Testis (tissue), 3 donors: ENCODE results near the gene ADCY10. TPM values are rescaled to one million over a fixed set of nuclear protein-coding genes. Genes with fewer than 3 reads are reported as not detected.

ENCODE experiments used
- DNase-seq: peaks from one replicate; pipeline ENCODE4 v3.0.0-alpha.2; 2019
- H3K27ac ChIP-seq, 2 donors: fragments of 200-600 bp; sonication (generic); one replicate each; pipeline ENCODE4 v1.5.1; 2019
- H3K27me3 ChIP-seq: fragments of 200-600 bp; sonication (generic); one replicate; pipeline ENCODE4 v1.5.1; 2019
- H3K36me3 ChIP-seq: fragments of 200-600 bp; sonication (generic); one replicate; pipeline ENCODE4 v1.5.1; 2017; ENCODE audit warnings: low read depth; ENCODE audit errors: missing control alignments
- H3K4me1 ChIP-seq: fragments of 200-600 bp; sonication (generic); one replicate; pipeline ENCODE4 v1.5.1; 2019
- H3K4me3 ChIP-seq, 2 donors: fragments of 200-600 bp; sonication (generic); one replicate each; pipeline ENCODE4 v1.5.1; 2017 to 2019
- H3K9me3 ChIP-seq: fragments of 200-600 bp; sonication (generic); one replicate; pipeline ENCODE4 v1.5.1; 2017
- CTCF ChIP-seq, 3 experiments: fragments of 450-650 bp in 2 of 3; fragments of 200-600 bp in 1 of 3; sonication (generic) in 1 of 3; IDR thresholded peaks; one replicate each; pipeline ENCODE4 v1.5.1; 2016 to 2019; ENCODE audit warnings: antibody characterized with exemption in 3 of 3, mild to moderate bottlenecking in 2 of 3, moderate library complexity in 1 of 3
- POLR2A ChIP-seq: fragments of 450-650 bp; IDR thresholded peaks from one replicate; pipeline ENCODE4 v1.6.1; 2017; ENCODE audit warnings: antibody characterized with exemption, mild to moderate bottlenecking, moderate library complexity
- WGBS, 2 donors: methylation state at CpG; one replicate each; pipeline ENCODE4 v1.1.5; 2018; 5-methylcytosine and 5-hydroxymethylcytosine counted together
- intact Hi-C: fragments of 100-400 bp; cut with DNase I; formaldehyde crosslinking; loops from one replicate; pipeline ENCODE4 v1.15.1; 2023; ENCODE audit warnings: low total_unique reads
- polyA plus RNA-seq: library from polyadenylated mRNA; stranded (reverse); fragments of 350-450 nt; fragmentation: Illumina TruSeq; extraction: RNeasy Lipid Tissue Mini Kit (QIAGEN cat#74804); gene quantifications from one replicate; pipeline ENCODE4 v1.2.3, GENCODE V29; 2014; ENCODE audit warnings: low read depth, low replicate concordance; ENCODE audit not compliant: insufficient read depth
- total RNA-seq, 2 donors: library from RNA; depleted of rRNA; stranded (reverse); fragments of >200 nt; gene quantifications; one replicate each; pipeline ENCODE4 v1.2.3, GENCODE V29; 2016

The ADCY10 gene
- total and polyA plus RNA-seq, 3 donors from 2014 or later: 9.4 to 49.7 (median 24.6) TPM

- intact Hi-C loops: no loop called here
- TF ChIP-seq POLR2A (no peak), CTCF (IDR thresholded peaks at IDR 0.05) (no peak)
- no peaks in the 10 kb centered on the region for H3K4me1 ChIP-seq
- DNase-seq: no peak
- H3K4me3 ChIP-seq: no peak overlapping the region
- no peaks in the 10 kb centered on the region for H3K27me3 ChIP-seq
- no peaks in the 10 kb centered on the region for H3K36me3 ChIP-seq
- 83 to 92% methylated on average over 4 of the region's 4 CpGs for WGBS, 2 donors
- no peak overlapping the region for H3K27ac ChIP-seq
- H3K9me3 ChIP-seq: no peaks in the 10 kb centered on the region
Observed at GRCh38 chr1:167904652-167905130, 9.2 kb downstream of the ADCY10 start.

GRCh38 chr1:167900907-167901306 is 13.0 kb downstream of the ADCY10 start:
- TF ChIP-seq CTCF (IDR thresholded peaks at IDR 0.05) (no peak), POLR2A (no peak)
- no peaks in the 10 kb centered on the region for H3K9me3 ChIP-seq
- WGBS, 2 donors: 90 to 93% methylated on average over 4 of the region's 4 CpGs

GRCh38 chr1:167899253-167899681 is 14.7 kb downstream of the ADCY10 start:
- no peaks in the 10 kb centered on the region for H3K9me3 ChIP-seq
- H3K4me1 ChIP-seq: no peaks in the 10 kb centered on the region
- no peak overlapping the region for H3K27ac ChIP-seq
- DNase-seq: no peak
- H3K27me3 ChIP-seq: no peaks in the 10 kb centered on the region
- 59 to 69% methylated on average over 4 of the region's 4 CpGs for WGBS, 2 donors
- intact Hi-C loops: no loop called here
- no peaks in the 10 kb centered on the region for H3K36me3 ChIP-seq
- H3K4me3 ChIP-seq: no peak overlapping the region
- no peak for TF ChIP-seq POLR2A
- TF ChIP-seq CTCF (IDR thresholded peaks at IDR 0.05): no peak

More at GRCh38 chr1:167900907-167901306, 13.0 kb downstream of the ADCY10 start:
- Histone ChIP-seq H3K36me3 (no peaks in the 10 kb centered on the region), H3K4me3 (no peak overlapping the region), H3K4me1 (no peaks in the 10 kb centered on the region), H3K27me3 (no peaks in the 10 kb centered on the region), H3K27ac (no peak overlapping the region)
- no peak for DNase-seq
- intact Hi-C loops: no loop called here

- 91% methylated on average over 9 of the region's 9 CpGs for WGBS, 2 donors
- intact Hi-C loops: no loop called here
- no peak for TF ChIP-seq POLR2A
Observed at GRCh38 chr1:167898578-167899222, 15.2 kb downstream of the ADCY10 start.

GRCh38 chr1:167893798-167894197 is 20.1 kb downstream of the ADCY10 start:
- H3K27me3 ChIP-seq: no peaks in the 10 kb centered on the region
- no peaks in the 10 kb centered on the region for H3K36me3 ChIP-seq
- WGBS, 2 donors: 83 to 88% methylated on average over 2 of the region's 2 CpGs
- TF ChIP-seq POLR2A (no peak), CTCF (IDR thresholded peaks at IDR 0.05) (no peak)
- intact Hi-C loops: no loop called here
- DNase-seq: no peak
- no peaks in the 10 kb centered on the region for H3K9me3 ChIP-seq
- no peak overlapping the region for H3K4me3 ChIP-seq
- no peaks in the 10 kb centered on the region for H3K4me1 ChIP-seq
- H3K27ac ChIP-seq: no peak overlapping the region

More at GRCh38 chr1:167898578-167899222, 15.2 kb downstream of the ADCY10 start:
- Histone ChIP-seq H3K4me1 (no peaks in the 10 kb centered on the region), H3K9me3 (no peaks in the 10 kb centered on the region), H3K4me3 (no peak overlapping the region), H3K27me3 (no peaks in the 10 kb centered on the region), H3K27ac (no peak overlapping the region), H3K36me3 (no peaks in the 10 kb centered on the region)
- no peak for DNase-seq
